Testis (tissue), 2 donors: Measurements from ENCODE around the gene TRIO.

Source experiments
- POLR2A ChIP-seq: fragments of 450-650 bp; IDR thresholded peaks from one replicate; pipeline ENCODE4 v1.6.1; 2017; ENCODE audit warnings: antibody characterized with exemption, mild to moderate bottlenecking, moderate library complexity
- TF ChIP-seq, protein P1 (sequence below), 3 experiments: fragments of 450-650 bp in 2 of 3; fragments of 200-600 bp in 1 of 3; sonication (generic) in 1 of 3; IDR thresholded peaks; one replicate each; pipeline ENCODE4 v1.5.1; 2016 to 2019; ENCODE audit warnings: antibody characterized with exemption in 3 of 3, mild to moderate bottlenecking in 2 of 3, moderate library complexity in 1 of 3

DNA sequence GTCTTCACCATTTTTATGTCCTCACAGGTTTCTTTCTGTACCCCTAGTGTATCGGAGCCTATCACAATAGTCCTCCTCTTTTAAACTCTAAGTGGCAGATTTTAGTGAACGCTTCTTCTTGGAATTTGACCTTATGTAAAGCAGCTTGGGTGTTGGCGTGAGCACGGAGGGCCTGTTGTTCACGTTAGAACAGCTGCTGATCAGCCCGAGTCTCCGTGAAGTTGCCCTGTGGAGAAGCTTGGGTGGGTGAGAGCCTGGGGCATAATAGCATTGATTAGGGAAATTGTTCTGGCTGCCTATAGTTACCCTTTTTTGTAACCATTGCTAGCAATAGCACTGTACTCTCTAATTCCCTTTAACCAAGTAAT, 271.5 kb downstream of the TRIO start:
- no peak for TF ChIP-seq POLR2A
- TF ChIP-seq, protein P1, sequence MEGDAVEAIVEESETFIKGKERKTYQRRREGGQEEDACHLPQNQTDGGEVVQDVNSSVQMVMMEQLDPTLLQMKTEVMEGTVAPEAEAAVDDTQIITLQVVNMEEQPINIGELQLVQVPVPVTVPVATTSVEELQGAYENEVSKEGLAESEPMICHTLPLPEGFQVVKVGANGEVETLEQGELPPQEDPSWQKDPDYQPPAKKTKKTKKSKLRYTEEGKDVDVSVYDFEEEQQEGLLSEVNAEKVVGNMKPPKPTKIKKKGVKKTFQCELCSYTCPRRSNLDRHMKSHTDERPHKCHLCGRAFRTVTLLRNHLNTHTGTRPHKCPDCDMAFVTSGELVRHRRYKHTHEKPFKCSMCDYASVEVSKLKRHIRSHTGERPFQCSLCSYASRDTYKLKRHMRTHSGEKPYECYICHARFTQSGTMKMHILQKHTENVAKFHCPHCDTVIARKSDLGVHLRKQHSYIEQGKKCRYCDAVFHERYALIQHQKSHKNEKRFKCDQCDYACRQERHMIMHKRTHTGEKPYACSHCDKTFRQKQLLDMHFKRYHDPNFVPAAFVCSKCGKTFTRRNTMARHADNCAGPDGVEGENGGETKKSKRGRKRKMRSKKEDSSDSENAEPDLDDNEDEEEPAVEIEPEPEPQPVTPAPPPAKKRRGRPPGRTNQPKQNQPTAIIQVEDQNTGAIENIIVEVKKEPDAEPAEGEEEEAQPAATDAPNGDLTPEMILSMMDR (IDR thresholded peaks at IDR 0.05) = no peak
